H54 (cell line): ENCODE data around the gene NBAS.
"Not testable (repeated sequence)": the region's sequence is repeated elsewhere in the genome, so short reads cannot be mapped to it uniquely, and the experiment has no call there.

ENCODE experiments used
- DNase-seq: peaks from one replicate; pipeline ENCODE4 v3.0.0; 2011; ENCODE audit warnings: low spot score, mixed read lengths; ENCODE audit not compliant: insufficient read length
- FAIRE-seq: peaks from 3 replicates; lab custom pipeline; 2011; peaks lifted over from hg19 to GRCh38; lab: Jason Lieb, UNC
- POLR2A ChIP-seq: IDR thresholded peaks from 2 replicates; pipeline ENCODE4 v1.6.1; 2011; ENCODE audit warnings: low read depth, mild to moderate bottlenecking, low read length

NBAS gene

GRCh38 chr2:15238028-15238427 is 323.1 kb downstream of the NBAS start:
- no peak for FAIRE-seq
- no peak for TF ChIP-seq POLR2A

GRCh38 chr2:15230599-15231192 is 330.4 kb downstream of the NBAS start:
- TF ChIP-seq POLR2A, result no peak
- FAIRE-seq (no peak), DNase-seq (no peak)

More at GRCh38 chr2:15238028-15238427, 323.1 kb downstream of the NBAS start:
- DNase-seq, result no peak

- FAIRE-seq (no peak), DNase-seq (no peak)
- no peak for TF ChIP-seq POLR2A
These were observed 334.5 kb downstream of the NBAS start for GRCh38 chr2:15226661-15227060.

- no peak for FAIRE-seq
- no peak for DNase-seq
- TF ChIP-seq POLR2A, result no peak
These were observed 336.0 kb downstream of the NBAS start for GRCh38 chr2:15225131-15225530.

GRCh38 chr2:15224641-15225040 is 336.5 kb downstream of the NBAS start:
- no peak for TF ChIP-seq POLR2A
- no peak for FAIRE-seq
- no peak for DNase-seq

GRCh38 chr2:15223887-15224286 is 337.2 kb downstream of the NBAS start:
- DNase-seq (peak; percentile 20), FAIRE-seq (peak; percentile 77)
- no peak for TF ChIP-seq POLR2A

- no peak for TF ChIP-seq POLR2A
- DNase-seq (no peak), FAIRE-seq (no peak)
These were observed 338.3 kb downstream of the NBAS start for GRCh38 chr2:15222856-15223255.

GRCh38 chr2:15220603-15221002 is 340.5 kb downstream of the NBAS start:
- no peak for FAIRE-seq
- TF ChIP-seq POLR2A, result no peak
- no peak for DNase-seq

GRCh38 chr2:15218423-15219086 is 342.6 kb downstream of the NBAS start:
- no peak for TF ChIP-seq POLR2A
- no peak for DNase-seq
- FAIRE-seq, result no peak

GRCh38 chr2:15212249-15212648 is 348.9 kb downstream of the NBAS start:
- DNase-seq (no peak), FAIRE-seq (no peak)
- TF ChIP-seq POLR2A, result no peak

- not testable (repeated sequence) for FAIRE-seq, DNase-seq
These were observed 350.6 kb downstream of the NBAS start for GRCh38 chr2:15210542-15210941.

GRCh38 chr2:15206419-15206818 is 354.7 kb downstream of the NBAS start:
- FAIRE-seq, result no peak
- no peak for TF ChIP-seq POLR2A
- DNase-seq, result no peak

GRCh38 chr2:15205562-15205961 is 355.6 kb downstream of the NBAS start:
- no peak for DNase-seq
- TF ChIP-seq POLR2A, result no peak
- FAIRE-seq, result no peak

GRCh38 chr2:15201009-15201408 is 360.1 kb downstream of the NBAS start:
- no peak for DNase-seq

GRCh38 chr2:15200581-15200980 is 360.6 kb downstream of the NBAS start:
- DNase-seq (no peak), FAIRE-seq (no peak)
- no peak for TF ChIP-seq POLR2A

More at GRCh38 chr2:15201009-15201408, 360.1 kb downstream of the NBAS start:
- no peak for TF ChIP-seq POLR2A
- FAIRE-seq, result no peak
